Measurements from ENCODE around the gene PDS5A. TPM values are rescaled to one million over a fixed set of nuclear protein-coding genes. Genes with fewer than 3 reads are reported as not detected.
"Not testable (repeated sequence)": the region's sequence is repeated elsewhere in the genome, so short reads cannot be mapped to it uniquely, and the experiment has no call there.

Gene PDS5A
- total RNA-seq, 1 donor from 2014 or later = 39.0 TPM

DNA sequence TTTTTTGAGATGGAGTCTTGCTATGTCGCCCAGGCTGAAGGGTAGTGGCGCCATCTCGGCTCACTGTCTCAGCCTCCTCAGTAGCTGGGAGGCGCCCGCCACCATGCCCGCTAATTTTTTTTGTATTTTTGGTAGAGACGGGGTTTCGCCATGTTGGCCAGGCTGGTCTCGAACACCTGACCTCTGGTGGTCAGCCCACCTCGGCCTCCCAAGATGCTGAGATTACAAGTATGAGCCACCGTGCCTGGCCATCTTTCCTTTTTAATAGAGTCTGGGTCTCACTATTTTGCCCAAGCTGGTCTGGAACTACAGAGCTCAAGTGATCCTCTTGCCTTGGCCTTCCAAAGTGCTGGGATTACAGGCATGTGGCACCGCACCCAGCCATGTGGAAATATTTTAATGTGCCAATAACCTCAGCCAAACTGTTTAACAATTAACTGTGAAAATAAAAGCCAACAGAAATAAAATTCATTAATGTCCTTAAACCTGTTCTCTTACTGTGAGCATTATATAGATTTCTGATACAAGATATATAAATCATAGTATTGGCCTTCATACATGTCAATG is 16.3 kb downstream of the PDS5A start:
- DNase-seq (ENCODE audit: low spot score) = no peak

DNA sequence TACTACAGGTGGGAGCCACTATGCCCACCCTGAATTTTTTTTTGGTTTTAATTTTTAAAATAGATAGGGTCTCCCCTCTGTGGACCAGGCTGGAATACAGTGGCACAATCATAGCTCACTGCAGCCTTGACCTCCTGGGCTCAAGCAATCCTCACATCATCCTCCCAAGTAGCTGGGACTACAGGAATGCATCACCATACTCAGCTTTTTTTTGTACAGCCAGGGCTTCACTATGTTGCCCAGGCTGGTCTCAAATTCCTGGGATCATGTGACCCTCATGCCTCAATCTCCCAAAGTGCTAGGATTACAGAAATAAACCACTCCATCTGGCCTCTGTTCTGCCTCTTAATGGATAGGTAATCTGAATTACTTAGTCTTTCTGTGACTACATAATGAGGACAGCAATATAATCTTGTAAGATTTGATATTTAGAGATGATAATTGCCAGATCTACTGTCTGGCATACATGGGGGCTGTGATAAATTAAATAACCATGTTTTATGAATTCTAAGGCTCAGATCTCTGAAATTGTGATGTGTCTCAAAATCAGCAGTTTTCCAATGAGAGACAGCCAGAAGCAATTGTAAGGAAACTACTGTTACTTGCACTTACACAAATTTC is 26.7 kb downstream of the PDS5A start:
- DNase-seq (ENCODE audit: low spot score) = peak; percentile 32

DNA sequence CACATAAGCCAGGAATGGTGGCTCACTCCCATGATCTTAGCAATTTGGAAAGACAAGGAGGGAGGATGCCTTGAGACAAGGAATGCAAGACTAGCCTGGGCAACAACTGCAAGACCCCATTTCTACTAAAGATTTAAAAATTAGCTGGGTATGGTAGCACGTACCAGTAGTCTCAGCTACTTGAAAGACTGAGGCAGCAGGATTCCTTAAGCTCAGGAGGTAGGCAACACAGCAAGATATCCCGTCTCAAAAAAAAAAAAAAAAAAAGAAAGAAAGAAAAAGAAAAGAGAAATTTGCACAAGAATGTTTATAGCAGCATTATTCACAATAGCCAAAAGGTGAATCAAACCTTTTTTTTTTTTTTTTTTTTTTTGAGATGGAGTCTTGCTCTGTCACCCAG is 29.7 kb downstream of the PDS5A start:
- DNase-seq (ENCODE audit: low spot score) = no peak

- DNase-seq (ENCODE audit: low spot score) = no peak
These were observed 30.3 kb downstream of the PDS5A start for GRCh38 chr4:39947417-39947816.

GRCh38 chr4:39944245-39944644 is 33.5 kb downstream of the PDS5A start:
- DNase-seq (ENCODE audit: low spot score) = not testable (repeated sequence)

- DNase-seq (ENCODE audit: low spot score) = no peak
These were observed 35.2 kb downstream of the PDS5A start for GRCh38 chr4:39942507-39942906.

DNA sequence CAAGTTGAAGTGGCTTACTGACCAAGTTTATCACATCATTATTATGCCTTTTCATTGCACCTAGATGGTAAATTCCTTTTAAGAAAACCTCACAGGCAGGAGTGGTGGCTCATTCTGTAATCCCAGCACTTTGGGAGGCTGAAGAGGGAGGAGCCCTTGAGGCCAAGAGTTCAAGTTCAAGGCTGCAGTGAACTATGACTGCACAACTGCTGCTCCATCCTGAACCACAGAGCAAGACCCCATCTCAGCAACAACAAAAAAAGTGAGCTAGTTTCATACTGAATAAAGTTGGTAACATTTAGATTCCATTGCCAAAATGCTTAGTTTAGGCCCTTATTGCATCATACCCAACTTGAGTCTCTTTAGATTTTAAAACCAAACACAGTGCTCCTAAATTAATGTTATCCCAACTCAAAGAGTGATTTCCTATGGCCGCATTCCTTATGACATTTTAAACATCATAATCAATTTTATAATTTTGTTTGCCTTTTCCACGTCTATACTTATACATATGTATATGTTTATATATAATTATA is 36.0 kb downstream of the PDS5A start:
- no peak for DNase-seq (ENCODE audit: low spot score)

GRCh38 chr4:39937683-39938268 is 39.9 kb downstream of the PDS5A start:
- no peak for DNase-seq (ENCODE audit: low spot score)

- DNase-seq (ENCODE audit: low spot score) = peak; percentile 24
These were observed 40.9 kb downstream of the PDS5A start for GRCh38 chr4:39936565-39937418.

DNA sequence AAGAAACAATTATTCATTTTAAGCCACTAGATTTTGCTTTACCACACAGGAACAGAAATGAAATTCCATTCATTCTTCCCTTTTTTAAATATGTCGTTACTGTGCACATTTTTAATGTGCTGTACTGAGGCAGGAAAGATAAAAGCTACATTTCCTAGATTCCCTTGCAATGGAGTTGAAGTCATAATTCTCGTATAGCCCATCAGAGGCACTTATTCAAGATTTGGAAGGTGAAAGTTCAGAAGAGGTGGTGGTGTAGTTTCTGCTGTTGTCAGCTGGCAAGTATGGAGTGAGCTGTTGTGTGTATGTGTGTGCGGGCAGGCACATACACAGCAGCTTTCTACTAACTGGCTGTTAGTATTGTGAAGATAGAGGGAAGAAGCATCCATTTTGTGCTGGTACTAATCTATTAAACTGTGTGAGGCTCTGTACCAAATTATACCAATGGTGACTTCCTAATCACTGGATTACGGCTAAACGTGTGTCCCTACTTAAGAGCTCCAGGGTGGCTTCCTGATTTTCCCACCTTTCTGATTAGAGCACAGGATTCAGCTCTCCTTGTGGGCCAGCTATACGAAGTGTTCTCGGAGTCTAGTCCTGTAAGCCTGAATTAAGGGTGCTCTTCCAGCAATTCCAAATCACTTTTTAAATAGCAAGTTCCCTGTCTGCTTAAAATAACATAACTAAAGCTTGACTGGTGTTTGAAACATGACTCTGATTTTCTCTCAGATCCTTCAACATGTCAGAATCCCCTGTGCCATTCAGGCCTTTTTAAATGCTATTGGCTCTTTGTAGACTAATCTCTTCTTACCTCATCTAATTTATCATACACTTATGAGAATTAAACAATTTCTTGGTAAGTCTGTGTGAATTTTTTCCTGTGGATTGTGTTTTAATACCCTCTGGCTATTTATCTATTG is 43.8 kb downstream of the PDS5A start:
- peak; percentile 56 for DNase-seq (ENCODE audit: low spot score)

GRCh38 chr4:39932776-39933402 is 44.8 kb downstream of the PDS5A start:
- no peak for DNase-seq (ENCODE audit: low spot score)

- no peak for DNase-seq (ENCODE audit: low spot score)
These were observed 46.2 kb downstream of the PDS5A start for GRCh38 chr4:39931441-39931901.

GRCh38 chr4:39928538-39928937 is 49.2 kb downstream of the PDS5A start:
- DNase-seq (ENCODE audit: low spot score) = no peak

DNA sequence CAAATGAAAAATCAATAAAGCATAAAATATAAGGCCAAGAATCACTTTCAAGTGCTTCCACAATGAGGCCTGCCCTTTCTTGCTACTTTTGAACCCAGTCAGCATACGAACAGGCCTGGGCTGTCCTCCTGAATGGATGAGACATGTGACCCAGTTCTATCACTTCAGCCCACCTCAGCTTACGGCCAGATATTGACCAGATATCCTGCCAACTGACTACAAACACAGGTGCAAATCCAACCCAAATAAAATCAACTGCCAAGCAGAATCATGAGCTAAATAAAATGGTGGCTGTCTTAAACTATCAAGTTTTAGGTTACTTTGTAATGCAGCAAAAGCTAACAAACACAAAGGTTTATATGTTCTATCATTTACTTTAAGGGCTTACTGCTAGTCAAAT is 53.7 kb downstream of the PDS5A start:
- no peak for DNase-seq (ENCODE audit: low spot score)

DNA sequence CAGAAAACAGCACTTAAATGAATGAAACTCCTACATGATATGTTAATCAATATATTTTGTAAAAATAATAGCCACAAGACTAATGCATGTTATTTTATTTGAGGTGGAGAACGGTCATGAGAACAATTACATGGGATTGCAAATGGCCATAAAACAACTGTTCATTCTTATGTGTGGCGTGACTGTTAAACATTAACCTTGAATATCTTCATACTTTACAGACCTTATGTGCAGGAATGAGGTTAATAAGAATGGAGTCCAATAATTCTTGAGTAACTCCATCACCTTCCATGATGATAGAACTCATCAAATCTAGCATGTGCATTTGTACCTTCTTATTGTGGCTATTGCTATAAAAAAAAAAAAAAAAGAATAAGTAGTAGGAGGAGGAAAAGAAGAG is 55.3 kb downstream of the PDS5A start:
- no peak for DNase-seq (ENCODE audit: low spot score)

DNA sequence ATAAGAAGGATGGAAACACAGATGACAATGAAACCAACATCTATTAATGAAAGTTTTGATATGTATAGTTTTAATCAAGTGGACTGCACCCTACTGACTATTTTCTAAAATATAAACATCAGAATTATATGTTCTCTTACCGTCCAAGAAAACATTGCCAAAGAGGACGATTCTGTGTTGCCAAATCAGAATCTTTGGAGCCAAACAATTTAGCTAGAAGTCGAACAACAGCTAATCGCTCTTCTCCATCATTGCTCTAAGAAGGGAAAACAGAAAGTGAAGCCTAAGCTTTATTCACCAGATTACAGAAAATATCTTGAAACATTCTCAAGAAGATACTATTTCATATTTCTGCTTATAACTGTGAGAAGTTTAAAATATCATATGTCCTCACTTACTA is 64.2 kb downstream of the PDS5A start:
- no peak for DNase-seq (ENCODE audit: low spot score)

- DNase-seq (ENCODE audit: low spot score) = no peak
These were observed 67.6 kb downstream of the PDS5A start for GRCh38 chr4:39910064-39910463.

GRCh38 chr4:39908284-39908683 is 69.4 kb downstream of the PDS5A start:
- DNase-seq (ENCODE audit: low spot score) = no peak

DNA sequence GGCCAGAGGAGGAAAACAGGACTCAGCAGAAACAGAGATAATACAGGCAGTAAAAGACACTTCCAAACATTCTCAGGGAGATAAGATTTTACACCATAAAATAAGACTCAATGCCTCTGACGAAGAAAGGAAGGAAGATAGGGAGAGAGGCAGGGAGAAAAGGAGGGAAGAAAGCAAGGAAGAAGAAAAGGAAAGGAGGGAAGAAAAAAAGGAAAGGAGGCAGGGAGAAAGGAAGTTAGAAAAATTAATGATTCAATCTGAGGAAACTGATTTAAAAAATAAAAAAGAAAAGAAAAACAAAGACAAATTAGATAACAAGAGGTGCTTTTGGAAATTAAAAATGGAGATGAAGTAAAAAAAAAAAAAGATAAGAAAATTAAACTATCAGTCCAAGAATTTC is 72.1 kb downstream of the PDS5A start:
- DNase-seq (ENCODE audit: low spot score) = no peak

- not testable (repeated sequence) for DNase-seq (ENCODE audit: low spot score)
These were observed 72.7 kb downstream of the PDS5A start for GRCh38 chr4:39905019-39905418.

DNA sequence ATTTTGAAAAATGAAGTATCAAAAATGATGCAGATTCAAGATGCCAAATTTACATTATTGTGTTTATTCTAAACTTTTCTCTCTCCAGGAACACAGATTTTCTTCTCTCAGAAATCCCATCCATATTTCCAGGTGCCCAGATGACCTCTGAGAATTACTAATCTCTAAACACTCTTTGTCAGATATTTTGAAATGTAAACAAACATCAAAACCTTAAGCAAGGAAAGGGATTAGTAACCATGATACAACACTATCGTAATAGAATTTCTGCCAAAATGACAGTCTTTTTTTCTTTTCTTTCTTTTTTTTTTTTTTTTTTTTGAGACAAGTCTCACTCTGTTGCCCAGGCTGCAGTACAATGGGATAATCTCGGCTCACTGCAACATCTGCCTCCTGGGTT is 76.7 kb downstream of the PDS5A start:
- DNase-seq (ENCODE audit: low spot score) = no peak
